Kidney (tissue), 14 donors: ENCODE measurements around the gene BUB3. TPM values are rescaled to one million over a fixed set of nuclear protein-coding genes. Genes with fewer than 3 reads are reported as not detected.

Experiments
- DNase-seq, 5 donors: peaks; one replicate each; pipeline ENCODE4 v3.0.0-alpha.2; 2013 to 2020
- FAIRE-seq: peaks from 2 replicates; lab custom pipeline; 2012; peaks lifted over from hg19 to GRCh38; lab: Jason Lieb, UNC
- H3K27ac ChIP-seq, 2 donors: one replicate each; pipeline ENCODE4 v1.7.0; 2013; ENCODE audit warnings: low read depth in 2 of 2, low read length in 2 of 2, inconsistent platforms in 1 of 2
- H3K27me3 ChIP-seq: one replicate; pipeline ENCODE4 v1.7.1; 2013; ENCODE audit warnings: low read length, inconsistent platforms; ENCODE audit not compliant: control insufficient read depth, insufficient read depth
- H3K36me3 ChIP-seq, 3 donors: one replicate each; pipeline versions ENCODE4 v1.7.0 to v1.7.1; 2013; ENCODE audit warnings: low read length in 3 of 3, control low read depth in 1 of 3, inconsistent platforms in 1 of 3; ENCODE audit not compliant: insufficient read depth in 3 of 3, control insufficient read depth in 2 of 3
- H3K4me1 ChIP-seq, 3 donors: one replicate each; pipeline versions ENCODE4 v1.7.0 to v1.7.1; 2013; ENCODE audit warnings: low read length in 3 of 3, inconsistent platforms in 1 of 3, low read depth in 1 of 3; ENCODE audit not compliant: control insufficient read depth in 2 of 3, insufficient read depth in 2 of 3
- H3K4me3 ChIP-seq, 3 donors: one replicate each; pipeline versions ENCODE4 v1.7.0 to v1.8.1; 2013; ENCODE audit warnings: low read length in 3 of 3, control low read depth in 1 of 3, inconsistent platforms in 1 of 3
- H3K9ac ChIP-seq, 3 donors: one replicate each; pipeline versions ENCODE4 v1.7.0 to v1.7.1; 2013; ENCODE audit warnings: low read length in 3 of 3, control low read depth in 1 of 3, inconsistent platforms in 1 of 3
- H3K9me3 ChIP-seq, 3 donors: one replicate each; pipeline versions ENCODE4 v1.7.0 to v1.7.1; 2013; ENCODE audit warnings: low read length in 3 of 3, control low read depth in 1 of 3, inconsistent platforms in 1 of 3; ENCODE audit not compliant: control insufficient read depth in 2 of 3, insufficient read depth in 1 of 3
- CTCF ChIP-seq: IDR thresholded peaks from 3 replicates; pipeline ENCODE4 v1.5.1; 2012; ENCODE audit warnings: mild to moderate bottlenecking, moderate library complexity, borderline replicate concordance; ENCODE audit not compliant: insufficient read depth; ENCODE audit errors: extremely low read depth
- intact Hi-C: fragments of 100-400 bp; cut with DNase I; formaldehyde crosslinking; loops from one replicate; pipeline ENCODE4 v1.11.1; 2022
- polyA plus RNA-seq: library from polyadenylated mRNA; stranded (reverse); fragments of 350-450 nt; fragmentation: Illumina TruSeq; extraction: RNeasy Lipid Tissue Mini Kit (QIAGEN cat#74804); gene quantifications from one replicate; pipeline ENCODE4 v1.2.3, GENCODE V29; 2014; ENCODE audit warnings: low read depth, low replicate concordance; ENCODE audit not compliant: insufficient read depth
- total RNA-seq: library from RNA; stranded (reverse); fragmentation: NEBNext Ultra II Directional; extraction: Animal tissue kit (Norgen Biotek cat#: 25700); gene quantifications from one replicate; pipeline ENCODE4 v1.2.1, GENCODE V29; 2021
- donor health status: control.
- donor health status: control.
- donor health status: control.
- donor health status: control.
- donor health status: control.
- donor health status: DM: yes; HTN: yes; CAD: no.
- donor health status: Normal renal cell carcinoma (clear cell type).

The BUB3 gene
- total and polyA plus RNA-seq, 2 donors from 2014 or later: 49.0 to 60.8 TPM

GRCh38 chr10:123183724-123184123, 29.5 kb downstream of the BUB3 start:
- Histone ChIP-seq H3K9ac (no peak overlapping the region), H3K9me3 (peaks cover 0 to 7% (median 0%) of the 10 kb centered on the region in 3 donors), H3K27ac (no peak overlapping the region), H3K27me3 (no peaks in the 10 kb centered on the region), H3K4me1 (no peaks in the 10 kb centered on the region), H3K36me3 (no peaks in the 10 kb centered on the region), H3K4me3 (no peak overlapping the region)
- no peak for TF ChIP-seq CTCF
- intact Hi-C loops: no loop called here
- DNase-seq (no peak), FAIRE-seq (no peak)

GRCh38 chr10:123187781-123188180, 33.6 kb downstream of the BUB3 start:
- no peak overlapping the region for H3K9ac ChIP-seq
- H3K4me3 ChIP-seq: no peak overlapping the region
- peaks cover 0 to 7% (median 0%) of the 10 kb centered on the region in 3 donors for H3K9me3 ChIP-seq
- H3K36me3 ChIP-seq: no peaks in the 10 kb centered on the region
- H3K4me1 ChIP-seq: no peaks in the 10 kb centered on the region
- TF ChIP-seq CTCF: no peak
- H3K27me3 ChIP-seq: no peaks in the 10 kb centered on the region
- FAIRE-seq: no peak
- intact Hi-C loops: no loop called here
- H3K27ac ChIP-seq: no peak overlapping the region
- DNase-seq: no peak

GRCh38 chr10:123191886-123192285, 37.7 kb downstream of the BUB3 start:
- intact Hi-C loops: no loop called here
- no peaks in the 10 kb centered on the region for H3K4me1 ChIP-seq
- H3K27me3 ChIP-seq: no peaks in the 10 kb centered on the region
- no peak for TF ChIP-seq CTCF
- no peak overlapping the region for H3K4me3 ChIP-seq
- FAIRE-seq: no peak
- H3K9ac ChIP-seq: no peak overlapping the region
- H3K27ac ChIP-seq: no peak overlapping the region
- DNase-seq: no peak
- H3K36me3 ChIP-seq: no peaks in the 10 kb centered on the region
- H3K9me3 ChIP-seq: no peaks in the 10 kb centered on the region

- intact Hi-C loops: no loop called here
- H3K9ac ChIP-seq: no peak overlapping the region
- no peak overlapping the region for H3K27ac ChIP-seq
- H3K4me1 ChIP-seq: no peaks in the 10 kb centered on the region
- H3K9me3 ChIP-seq: no peaks in the 10 kb centered on the region
- no peaks in the 10 kb centered on the region for H3K36me3 ChIP-seq
- no peak for TF ChIP-seq CTCF
- FAIRE-seq: no peak
- DNase-seq: no peak
- no peaks in the 10 kb centered on the region for H3K27me3 ChIP-seq
- no peak overlapping the region for H3K4me3 ChIP-seq
Measured at GRCh38 chr10:123194056-123194455, 39.9 kb downstream of the BUB3 start.
